ENCODE data around the gene SP6.

Gene SP6

GRCh38 chr17:47834756-47835155 lies 16.2 kb downstream of the SP6 start:
- H3K4me3 ChIP-seq (ENCODE audit: low read depth, low read length): no peak overlapping the region
- DNase-seq (ENCODE audit: low read depth): no peak
- no peak for TF ChIP-seq CTCF (IDR thresholded peaks at IDR 0.05; ENCODE audit: control insufficient read depth, extremely low read depth, insufficient read depth)

DNA sequence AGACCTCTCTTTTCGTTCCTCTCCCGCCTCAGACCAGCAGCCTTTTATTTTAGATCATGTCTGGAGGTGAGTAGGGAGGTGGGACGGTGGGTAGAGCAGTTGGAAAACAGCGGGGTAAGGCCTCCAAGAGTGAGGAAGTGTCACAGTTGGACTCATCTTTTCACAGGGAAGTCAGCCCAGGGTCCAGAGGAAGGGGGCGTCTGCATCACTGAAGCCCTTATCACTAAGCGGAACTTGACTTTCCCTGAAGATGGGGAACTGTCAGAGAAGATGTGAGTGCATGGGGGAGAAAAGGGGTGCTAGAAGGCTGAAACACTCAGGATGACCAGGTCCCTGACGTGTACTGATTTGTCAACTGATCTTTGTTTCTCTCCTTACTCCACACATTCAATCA lies 19.0 kb downstream of the SP6 start:
- no peak for TF ChIP-seq CTCF (IDR thresholded peaks at IDR 0.05; ENCODE audit: control insufficient read depth, extremely low read depth, insufficient read depth)
- no peak for DNase-seq (ENCODE audit: low read depth)
- peak overlapping the region; percentile 98 for H3K4me3 ChIP-seq (ENCODE audit: low read depth, low read length)

DNA sequence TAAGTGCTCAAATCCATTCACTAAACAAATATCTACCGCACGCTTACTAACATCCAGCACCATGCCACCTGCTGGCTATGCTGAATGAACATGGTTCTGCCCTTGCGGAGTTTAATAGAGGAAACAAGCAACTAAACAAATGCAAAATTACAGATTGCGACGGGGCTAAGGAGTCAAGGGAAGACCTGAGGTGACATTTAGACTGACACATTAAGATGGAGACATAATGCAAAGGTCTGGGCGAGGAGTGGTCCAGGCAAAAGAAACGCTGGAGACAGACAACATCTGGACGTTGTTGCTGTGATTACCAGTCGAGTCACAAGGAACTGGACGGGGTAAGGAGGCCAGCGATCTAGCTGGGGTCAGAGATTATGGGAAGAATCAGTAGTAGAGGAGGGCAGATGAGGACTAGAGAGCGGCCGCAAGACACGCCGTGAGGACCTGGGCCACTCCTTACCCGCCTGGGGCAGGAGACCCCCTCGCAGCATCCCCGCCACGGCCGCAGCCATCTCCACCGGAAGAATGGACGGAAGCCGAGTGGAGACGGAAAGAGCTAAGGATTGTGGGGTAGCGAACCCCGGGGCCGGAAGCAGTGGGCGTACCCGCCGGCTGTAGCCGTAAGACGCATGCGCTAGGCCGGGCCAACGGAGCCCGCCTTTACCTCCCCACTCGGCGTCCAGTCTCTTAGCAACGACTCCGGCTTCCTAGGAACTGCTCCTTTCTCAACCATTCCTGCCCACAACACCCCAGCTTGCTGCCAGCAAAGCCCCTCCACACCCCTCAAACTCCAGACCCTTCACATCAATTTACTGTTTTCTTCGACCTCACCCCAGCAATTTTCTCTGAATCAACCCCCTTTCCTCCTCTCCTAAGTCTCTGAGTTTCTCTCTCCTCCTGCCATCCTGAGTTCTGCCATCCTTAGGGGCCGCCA lies 19.7 kb downstream of the SP6 start, which contains the start of the genes LRRC46 and MRPL10:
Gene LRRC46 (plus strand): TSS at position 668 of the 931 bp plus-strand sequence. CDS start 320 bp downstream, outside the sequence.
Gene MRPL10 (minus strand): TSS at position 539 of the 931 bp plus-strand sequence. CDS start 30 bp downstream, at position 509.
- DNase-seq (ENCODE audit: low read depth): peak; percentile 71
- H3K4me3 ChIP-seq (ENCODE audit: low read depth, low read length): peak within 1 kb of the TSS; percentile 98
- peak; percentile 52 for TF ChIP-seq CTCF (IDR thresholded peaks at IDR 0.05; ENCODE audit: control insufficient read depth, extremely low read depth, insufficient read depth)

DNA sequence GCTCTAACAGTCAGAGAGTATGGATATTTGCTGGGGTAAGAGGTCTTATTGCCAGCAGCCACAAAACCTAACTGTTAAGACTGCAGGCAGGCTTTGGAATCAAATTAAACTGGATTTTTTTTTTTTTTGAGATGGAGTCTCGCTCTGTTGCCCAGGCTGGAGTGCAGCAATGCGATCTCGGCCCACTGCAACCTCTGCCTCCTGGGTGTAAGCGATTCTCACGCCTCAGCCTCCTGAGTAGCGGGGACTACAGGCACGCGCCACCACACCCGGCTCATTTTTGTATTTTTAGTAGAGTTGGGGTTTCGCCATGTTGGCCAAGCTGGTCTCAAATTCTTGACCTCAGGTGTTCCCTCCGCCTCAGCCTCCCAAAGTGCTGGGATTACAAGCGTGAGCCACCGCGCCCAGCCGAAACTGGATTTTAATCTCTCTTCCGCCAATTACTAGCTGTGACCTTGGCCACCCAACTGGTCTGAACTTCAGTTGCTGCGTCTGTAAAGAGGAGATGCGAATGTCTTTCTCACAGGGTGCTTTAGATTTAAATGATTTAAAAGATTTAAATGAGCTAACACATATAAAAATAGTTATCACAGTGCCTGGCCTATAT lies 20.5 kb downstream of the SP6 start:
- DNase-seq (ENCODE audit: low read depth): no peak
- TF ChIP-seq CTCF (IDR thresholded peaks at IDR 0.05; ENCODE audit: control insufficient read depth, extremely low read depth, insufficient read depth): no peak
- H3K4me3 ChIP-seq (ENCODE audit: low read depth, low read length): peak overlapping the region; percentile 98

DNA sequence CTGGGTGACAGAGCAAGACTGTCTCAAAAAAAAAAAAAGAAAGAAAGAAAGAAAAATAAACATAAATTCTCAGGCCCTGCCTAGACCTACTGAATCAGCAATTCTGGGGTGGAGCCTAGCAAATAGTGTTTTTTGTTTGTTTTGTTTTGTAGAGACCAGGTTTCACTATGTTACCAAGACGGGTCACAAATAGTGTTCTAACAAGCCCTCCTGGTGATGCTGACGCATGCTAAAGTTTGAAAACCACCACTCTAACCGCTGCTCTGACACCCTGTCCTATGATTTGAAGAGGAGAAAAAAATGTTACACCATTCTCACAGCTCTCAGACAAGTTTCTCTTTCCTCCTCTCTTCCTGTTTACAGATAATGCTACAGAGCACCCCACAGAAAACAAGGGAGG lies 21.1 kb downstream of the SP6 start:
- DNase-seq (ENCODE audit: low read depth): no peak
- peak overlapping the region; percentile 98 for H3K4me3 ChIP-seq (ENCODE audit: low read depth, low read length)
- TF ChIP-seq CTCF (IDR thresholded peaks at IDR 0.05; ENCODE audit: control insufficient read depth, extremely low read depth, insufficient read depth): no peak

DNA sequence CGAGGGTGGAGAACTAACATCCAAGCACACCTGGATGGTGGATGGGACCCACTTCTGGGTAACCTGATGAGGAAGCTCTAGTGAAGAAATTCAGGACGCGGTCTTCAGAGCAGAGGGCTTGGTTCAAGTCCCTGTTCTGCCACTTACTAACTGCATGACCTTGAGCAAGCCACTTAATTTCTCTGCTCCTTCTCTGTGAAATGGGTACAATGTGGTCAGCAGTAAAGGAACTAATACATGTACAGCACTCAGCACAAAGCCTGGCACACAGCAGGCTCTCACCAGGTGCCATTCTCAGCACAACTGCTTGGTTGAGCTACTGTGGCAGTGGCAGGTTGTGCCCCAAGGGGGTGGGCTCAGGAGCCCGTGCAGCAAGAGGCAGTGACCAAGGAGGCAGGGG lies 27.4 kb downstream of the SP6 start:
- no peak for TF ChIP-seq CTCF (IDR thresholded peaks at IDR 0.05; ENCODE audit: control insufficient read depth, extremely low read depth, insufficient read depth)

More for the DNA sequence above, 27.4 kb downstream of the SP6 start:
- no peak overlapping the region for H3K4me3 ChIP-seq (ENCODE audit: low read depth, low read length)
- DNase-seq (ENCODE audit: low read depth): no peak

All from LNCaP clone FGC (cell line).